Activated CD8-positive, alpha-beta memory T cell treated with anti-CD3 and anti-CD28 coated beads for 1 hour (primary cell): ENCODE results near the gene COL1A1.

Experiments used
- DNase-seq, 2 donors: peaks; one replicate each; pipeline ENCODE4 v3.0.0-alpha.2; 2020; ENCODE audit warnings: low read depth in 1 of 2; ENCODE audit errors: extremely low read depth in 1 of 2

COL1A1 gene

GRCh38 chr17:50200457-50201275, 765 bp downstream of the COL1A1 start:
- peak; percentile 46 to 70 for DNase-seq

- DNase-seq: peak; percentile 35 to 63
These were observed 1.5 kb downstream of the COL1A1 start for GRCh38 chr17:50199803-50200456.

DNA sequence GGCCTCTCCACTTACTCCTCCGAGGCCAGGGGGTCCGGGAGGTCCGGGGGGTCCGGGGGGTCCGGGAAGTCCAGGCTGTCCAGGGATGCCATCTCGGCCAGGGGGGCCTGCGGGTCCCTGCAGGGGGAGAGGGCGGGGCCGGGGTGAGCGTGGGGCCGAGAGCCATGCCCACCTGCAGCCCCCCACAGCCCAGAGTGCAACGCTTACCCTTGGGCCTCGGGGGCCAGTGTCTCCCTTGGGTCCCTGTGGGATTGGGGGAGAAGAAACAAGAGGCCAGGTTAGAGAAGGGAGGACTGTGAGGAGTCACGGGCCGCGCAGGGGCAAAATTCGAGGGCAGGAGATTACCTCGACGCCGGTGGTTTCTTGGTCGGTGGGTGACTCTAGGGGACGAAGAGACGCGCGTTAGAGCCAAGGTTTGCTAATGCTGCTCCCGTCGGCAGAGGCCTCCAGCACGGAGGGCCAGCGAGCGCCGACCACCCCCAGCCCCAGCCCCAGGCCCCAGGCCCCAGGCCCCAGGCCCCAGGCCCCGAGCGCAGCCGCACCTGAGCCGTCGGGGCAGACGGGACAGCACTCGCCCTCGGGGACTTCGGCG, 2.1 kb downstream of the COL1A1 start:
- no peak for DNase-seq

GRCh38 chr17:50198026-50198669, 3.3 kb downstream of the COL1A1 start:
- DNase-seq: peak; percentile 30 to 31

DNA sequence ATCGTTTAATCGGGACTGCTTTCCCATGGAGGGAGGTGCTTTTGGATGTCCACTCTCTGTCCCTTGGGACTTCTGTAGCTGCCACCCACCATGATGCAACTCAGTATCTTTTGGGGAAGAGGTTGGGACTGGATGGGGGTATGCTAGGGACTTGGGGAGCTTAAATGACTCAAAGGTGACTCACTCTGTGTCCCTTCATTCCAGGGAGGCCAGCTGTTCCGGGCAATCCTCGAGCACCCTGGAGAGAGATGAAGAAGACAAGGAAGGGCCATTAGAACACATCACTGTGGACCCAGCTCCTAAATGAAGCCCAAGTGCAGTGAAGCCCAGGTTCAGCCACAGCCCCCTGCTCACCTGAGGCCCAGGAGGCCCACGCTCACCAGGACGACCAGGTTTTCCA, 4.6 kb downstream of the COL1A1 start:
- DNase-seq: no peak

DNA sequence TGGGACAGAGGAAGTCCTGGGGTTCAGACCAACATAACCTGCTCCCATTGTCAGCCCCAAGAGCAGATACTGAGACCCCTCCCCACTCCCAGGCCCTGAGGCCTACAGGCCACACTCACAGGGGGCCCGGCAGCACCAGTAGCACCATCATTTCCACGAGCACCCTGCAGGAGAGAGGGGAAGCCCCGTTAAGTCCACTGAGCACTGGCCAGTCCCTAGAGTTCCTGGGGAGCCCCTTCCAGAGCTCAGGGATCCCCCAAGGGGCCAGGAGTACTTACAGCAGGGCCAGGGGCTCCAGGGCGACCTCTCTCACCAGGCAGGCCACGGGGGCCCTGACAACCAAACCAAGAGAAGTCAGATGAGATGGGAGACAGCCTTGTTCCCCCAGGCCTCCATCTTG, 5.4 kb downstream of the COL1A1 start:
- DNase-seq: no peak

GRCh38 chr17:50194934-50195865, 6.2 kb downstream of the COL1A1 start:
- no peak for DNase-seq

GRCh38 chr17:50194140-50194933, 7.1 kb downstream of the COL1A1 start:
- DNase-seq: no peak

GRCh38 chr17:50192618-50193291, 8.7 kb downstream of the COL1A1 start:
- DNase-seq: no peak

GRCh38 chr17:50192144-50192617, 9.2 kb downstream of the COL1A1 start:
- DNase-seq: no peak

DNA sequence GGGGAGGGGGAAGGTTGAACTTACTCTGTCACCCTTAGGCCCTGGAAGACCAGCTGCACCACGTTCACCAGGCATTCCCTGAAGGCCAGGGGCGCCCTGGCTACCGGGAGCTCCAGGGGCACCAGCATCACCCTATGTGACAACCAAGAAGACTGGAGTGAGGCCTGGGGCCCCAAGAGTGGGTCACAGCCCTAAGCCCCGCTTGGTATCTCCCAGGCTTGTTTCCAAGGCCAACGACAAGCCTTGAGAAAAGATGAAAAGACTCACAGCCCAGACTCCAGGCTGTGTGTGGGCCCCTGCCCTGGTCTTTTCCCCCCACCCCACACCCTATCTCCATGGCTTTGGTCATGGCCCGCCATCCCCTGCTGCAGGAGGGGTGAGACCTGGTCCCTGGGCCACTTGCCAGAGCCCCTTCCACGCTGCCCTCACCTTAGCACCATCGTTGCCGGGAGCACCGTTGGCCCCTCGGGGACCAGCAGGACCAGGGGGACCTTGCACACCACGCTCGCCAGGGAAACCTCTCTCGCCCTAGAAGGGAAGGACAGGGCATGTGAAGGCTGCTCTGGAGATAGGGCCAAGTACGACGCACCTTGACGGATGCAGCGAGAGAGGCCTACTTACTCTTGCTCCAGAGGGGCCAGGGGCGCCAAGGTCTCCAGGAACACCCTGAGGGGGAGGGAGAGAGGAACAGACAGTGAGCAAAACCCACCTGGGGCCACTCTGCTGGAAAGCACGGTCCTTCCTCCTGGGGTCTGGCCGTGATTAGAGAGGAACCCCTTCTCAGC, 9.9 kb downstream of the COL1A1 start:
- DNase-seq: no peak

GRCh38 chr17:50190603-50191358, 10.7 kb downstream of the COL1A1 start:
- DNase-seq: no peak

- no peak for DNase-seq
These were observed 11.2 kb downstream of the COL1A1 start for GRCh38 chr17:50190293-50190602.

- no peak for DNase-seq
These were observed 11.7 kb downstream of the COL1A1 start for GRCh38 chr17:50189550-50190292.

GRCh38 chr17:50188921-50189549, 12.4 kb downstream of the COL1A1 start:
- no peak for DNase-seq

DNA sequence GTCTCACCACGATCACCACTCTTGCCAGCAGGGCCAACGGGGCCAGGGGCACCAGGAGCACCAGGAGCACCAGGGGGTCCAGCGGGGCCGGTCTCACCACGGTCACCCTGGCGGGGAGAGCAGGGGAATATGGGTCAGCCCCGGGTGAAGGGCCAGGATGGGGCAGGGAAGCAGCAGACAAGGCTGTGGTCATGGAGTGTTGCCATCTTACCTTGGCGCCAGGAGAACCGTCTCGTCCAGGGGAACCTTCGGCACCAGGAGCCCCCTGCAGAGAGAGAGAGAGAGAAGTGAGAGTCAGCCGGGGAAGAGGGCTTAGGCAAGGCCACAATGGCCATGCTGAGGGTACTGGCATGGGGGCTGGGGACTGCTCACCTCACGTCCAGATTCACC, 12.9 kb downstream of the COL1A1 start:
- no peak for DNase-seq
